GM18508 (cell line): Measurements from ENCODE around the gene RNF180.
"Not testable (repeated sequence)": the region's sequence is repeated elsewhere in the genome, so short reads cannot be mapped to it uniquely, and the experiment has no call there.

Source experiments
- ATAC-seq: cut with Tn5 transposase; IDR thresholded peaks from one replicate; pipeline ENCODE4 v1.9.1; 2021; ENCODE audit warnings: moderate number of reproducible peaks; ENCODE audit not compliant: insufficient read depth, unreplicated experiment

Gene RNF180

DNA sequence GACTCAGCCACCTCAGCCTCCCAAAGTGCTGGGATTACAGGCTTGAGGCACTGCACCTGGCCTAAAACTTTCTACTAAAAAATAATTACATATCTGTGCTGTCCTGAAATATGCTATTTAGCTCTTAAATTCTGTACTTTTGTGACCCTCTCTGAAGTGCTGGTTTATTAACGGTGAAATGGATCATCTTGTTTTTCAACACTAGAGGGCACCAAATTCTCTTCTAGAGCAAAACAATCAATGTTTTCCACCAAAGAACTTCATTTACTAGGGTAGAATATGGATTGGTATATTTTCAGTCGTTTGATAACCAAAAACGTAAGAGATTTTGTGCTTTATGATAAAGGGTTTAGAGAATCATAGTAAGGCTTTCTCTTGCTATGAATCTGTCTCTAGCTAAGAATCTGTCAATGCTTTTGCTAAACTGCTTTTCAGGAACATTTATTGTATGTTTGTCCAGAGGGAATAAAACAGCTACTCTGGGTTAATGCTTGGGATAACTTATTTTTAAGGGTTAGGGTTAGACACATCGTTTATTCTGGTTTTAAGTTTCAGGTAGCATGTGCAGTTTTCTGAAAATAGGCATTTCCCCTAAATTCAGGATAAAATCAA lies 63.6 kb downstream of the RNF180 start:
- ATAC-seq, result no peak

GRCh38 chr5:64260756-64261155 lies 95.1 kb downstream of the RNF180 start:
- no peak for ATAC-seq

GRCh38 chr5:64269164-64269563 lies 103.5 kb downstream of the RNF180 start:
- no peak for ATAC-seq

- no peak for ATAC-seq
These were observed 107.6 kb downstream of the RNF180 start for GRCh38 chr5:64273276-64273675.

- ATAC-seq, result no peak
These were observed 119.8 kb downstream of the RNF180 start for GRCh38 chr5:64285188-64286130.

- no peak for ATAC-seq
These were observed 120.7 kb downstream of the RNF180 start for GRCh38 chr5:64286381-64286780.

DNA sequence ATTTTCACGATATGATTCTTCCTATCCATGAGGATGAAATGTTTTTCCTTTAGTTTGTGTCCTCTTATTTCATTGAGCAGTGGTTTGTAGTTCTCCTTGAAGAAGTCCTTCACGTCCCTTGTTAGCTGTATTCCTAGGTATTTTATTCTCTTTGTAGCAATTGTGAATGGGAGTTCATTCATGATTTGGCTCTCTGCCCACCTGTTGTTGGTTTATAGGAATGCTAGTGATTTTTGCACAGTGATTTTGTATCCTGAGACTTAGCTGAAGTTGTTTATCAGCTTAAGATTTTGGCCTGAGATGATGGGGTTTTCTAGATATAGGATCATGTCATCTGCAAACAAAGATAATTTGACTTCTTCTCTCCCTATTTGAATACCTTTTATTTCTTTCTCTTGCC lies 122.9 kb downstream of the RNF180 start:
- ATAC-seq, result not testable (repeated sequence)

DNA sequence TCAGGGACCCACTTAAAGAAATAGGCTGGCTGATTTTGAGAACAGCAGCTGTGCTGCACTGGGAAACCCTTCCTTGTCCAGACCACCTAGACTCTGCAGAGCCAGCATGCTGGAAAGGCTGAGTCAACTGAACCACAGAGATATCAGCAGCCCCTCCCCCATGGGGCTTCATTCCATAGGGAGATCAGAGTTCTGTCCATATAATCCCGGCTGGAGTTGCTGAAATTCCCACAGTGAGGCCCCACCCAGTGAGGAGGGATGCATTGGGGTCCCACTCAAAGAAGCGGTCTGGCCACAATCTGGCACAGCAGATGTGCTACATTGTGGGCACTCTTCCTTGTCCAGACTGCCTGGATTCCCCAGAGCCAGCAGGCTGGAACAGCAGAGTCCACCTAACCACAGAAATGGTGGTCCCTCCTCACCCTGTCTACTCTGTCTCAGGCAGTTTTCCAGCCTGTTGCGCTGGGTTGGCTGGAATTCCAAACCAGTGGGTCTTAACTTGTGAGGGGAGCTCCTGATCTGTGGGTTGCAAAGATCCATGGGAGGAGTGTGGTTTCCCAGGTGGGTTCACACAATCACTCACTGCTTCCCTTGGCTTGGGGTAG lies 127.1 kb downstream of the RNF180 start:
- no peak for ATAC-seq

- no peak for ATAC-seq
These were observed 129.5 kb downstream of the RNF180 start for GRCh38 chr5:64295101-64295500.

- ATAC-seq, result no peak
These were observed 132.9 kb downstream of the RNF180 start for GRCh38 chr5:64298586-64298985.

DNA sequence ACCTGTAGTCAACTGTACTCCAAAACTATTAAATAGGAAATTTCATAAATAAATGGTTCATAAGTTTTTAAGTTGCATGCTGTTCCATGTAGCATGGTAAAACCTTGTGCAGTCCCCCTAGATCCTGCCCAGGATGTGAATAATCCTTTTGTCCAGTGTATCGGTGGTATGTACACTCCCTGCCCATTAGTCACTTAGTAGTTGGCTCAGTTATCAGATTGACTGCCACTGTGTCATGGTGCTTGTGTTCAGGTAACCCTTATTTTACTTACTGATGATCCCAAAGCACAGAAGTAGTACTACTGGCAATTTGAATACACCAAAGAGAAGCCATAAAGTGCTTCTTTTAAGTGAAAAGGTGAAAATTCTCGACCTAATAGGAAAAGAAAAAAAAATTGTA lies 134.2 kb downstream of the RNF180 start:
- no peak for ATAC-seq

DNA sequence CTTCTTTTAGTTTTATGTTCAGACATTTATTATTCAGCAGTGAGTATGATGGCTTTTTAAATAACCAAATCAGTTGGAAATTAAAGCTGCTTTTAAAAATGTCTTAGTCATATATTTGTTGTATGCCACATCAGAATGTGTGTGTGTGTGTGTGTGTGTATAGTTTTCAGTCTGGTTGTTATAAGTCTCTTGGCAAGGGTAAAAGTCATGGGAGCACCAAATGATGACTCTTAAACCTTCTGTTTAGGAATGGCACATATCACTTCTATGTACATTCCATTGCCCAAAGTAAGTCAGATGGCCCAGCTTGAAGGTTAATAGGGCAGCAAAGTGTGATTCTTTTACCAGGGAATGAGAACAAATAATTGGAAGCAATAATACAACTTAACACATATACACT lies 135.9 kb downstream of the RNF180 start:
- ATAC-seq, result no peak

DNA sequence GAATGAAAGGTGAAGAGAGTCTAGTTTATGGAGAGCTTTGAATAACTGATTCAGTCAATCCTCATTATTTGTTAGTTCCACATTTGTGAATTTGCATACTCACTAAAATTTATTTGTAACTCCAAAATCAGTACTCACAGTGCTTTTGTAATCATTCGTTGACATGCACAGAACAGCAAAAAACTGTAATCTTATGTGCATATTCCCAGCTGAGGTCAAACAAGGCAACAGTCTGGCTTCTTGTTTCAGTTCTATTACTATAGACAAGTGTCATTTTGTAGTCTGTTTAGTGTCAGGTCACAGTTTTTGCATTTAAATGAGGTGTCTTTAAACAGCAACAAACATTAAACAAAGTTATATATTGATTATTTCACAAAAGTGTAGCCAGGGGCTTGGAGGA lies 142.5 kb downstream of the RNF180 start:
- ATAC-seq, result no peak

- no peak for ATAC-seq
These were observed 146.8 kb downstream of the RNF180 start for GRCh38 chr5:64312491-64312890.

DNA sequence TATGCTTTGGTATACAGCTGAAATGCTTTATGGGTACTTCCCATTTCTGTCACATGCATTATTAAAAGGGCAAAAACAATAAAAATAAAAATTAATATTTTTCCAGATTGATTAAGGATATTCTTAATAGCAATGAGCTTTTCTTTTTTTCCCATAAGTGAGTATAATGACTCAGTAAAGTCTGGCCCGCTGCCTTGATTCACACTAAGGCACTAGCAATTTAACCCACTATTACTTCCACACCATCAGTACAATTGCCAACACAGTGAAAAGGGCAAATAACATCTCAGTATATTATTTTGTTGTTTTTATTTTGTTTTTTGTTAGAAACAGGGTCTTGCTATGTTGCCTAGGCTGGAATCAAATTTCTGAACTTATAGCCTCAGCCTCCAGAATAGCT lies 150.1 kb downstream of the RNF180 start:
- no peak for ATAC-seq

DNA sequence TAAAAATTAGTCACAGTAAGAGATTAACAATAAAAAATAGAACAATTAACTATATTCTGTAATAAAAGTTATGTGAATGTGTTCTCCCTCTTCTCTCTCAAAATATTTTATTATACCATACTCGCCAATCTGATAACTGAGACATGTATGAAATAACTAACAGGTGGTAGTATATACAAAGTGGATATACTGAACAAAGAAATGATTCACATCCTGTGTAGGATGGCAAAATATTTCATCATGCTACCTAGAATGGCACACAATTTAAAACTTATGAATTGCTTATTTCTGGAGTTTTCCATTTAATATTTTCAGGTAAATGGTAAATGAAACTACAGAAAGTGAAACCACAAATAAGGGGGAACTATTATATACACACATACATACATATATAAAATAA lies 152.5 kb downstream of the RNF180 start:
- ATAC-seq, result no peak

- ATAC-seq, result no peak
These were observed 157.9 kb downstream of the RNF180 start for GRCh38 chr5:64323591-64323990.

GRCh38 chr5:64330728-64331231 lies 165.1 kb downstream of the RNF180 start:
- no peak for ATAC-seq

GRCh38 chr5:64331597-64332277 lies 166.1 kb downstream of the RNF180 start:
- ATAC-seq, result no peak

GRCh38 chr5:64333886-64334285 lies 168.2 kb downstream of the RNF180 start:
- no peak for ATAC-seq

- ATAC-seq, result no peak
These were observed 174.1 kb downstream of the RNF180 start for GRCh38 chr5:64339769-64340168.
